Measurements from ENCODE around the gene ABCF3.

- no peak for TF ChIP-seq CTCF (conservative IDR thresholded peaks at IDR 0.05)
- no peak for TF ChIP-seq ZFX (IDR thresholded peaks at IDR 0.05)
Observed at GRCh38 chr3:184144505-184144904, 41.5 kb upstream of the ABCF3 start.

Measured in C4-2B (cell line).